Fibroblast of the aortic adventitia (primary cell): ENCODE data around the gene ETV6. TPM values are rescaled to one million over a fixed set of nuclear protein-coding genes. Genes with fewer than 3 reads are reported as not detected.

ENCODE experiments used
- DNase-seq: peaks from one replicate; pipeline ENCODE4 v3.0.0-alpha.2; 2010; ENCODE audit warnings: low read depth
- H3K4me3 ChIP-seq: 2 replicates; pipeline ENCODE4 v1.5.1; 2011; ENCODE audit warnings: low read depth, mild to moderate bottlenecking, control low read depth, low read length, moderate library complexity
- total RNA-seq: library from RNA; depleted of rRNA; stranded (reverse); fragments of >200 nt; gene quantifications from 2 replicates; pipeline ENCODE4 v1.2.3, GENCODE V29; 2012; ENCODE audit warnings: low replicate concordance
- TF ChIP-seq, protein P1 (sequence below): IDR thresholded peaks from 2 replicates; pipeline ENCODE4 v1.5.1; 2011; ENCODE audit warnings: mild to moderate bottlenecking, low read length, control low read depth, inconsistent platforms; ENCODE audit not compliant: insufficient read depth

Gene ETV6
- total RNA-seq, 1 donor = 6.1 TPM

DNA sequence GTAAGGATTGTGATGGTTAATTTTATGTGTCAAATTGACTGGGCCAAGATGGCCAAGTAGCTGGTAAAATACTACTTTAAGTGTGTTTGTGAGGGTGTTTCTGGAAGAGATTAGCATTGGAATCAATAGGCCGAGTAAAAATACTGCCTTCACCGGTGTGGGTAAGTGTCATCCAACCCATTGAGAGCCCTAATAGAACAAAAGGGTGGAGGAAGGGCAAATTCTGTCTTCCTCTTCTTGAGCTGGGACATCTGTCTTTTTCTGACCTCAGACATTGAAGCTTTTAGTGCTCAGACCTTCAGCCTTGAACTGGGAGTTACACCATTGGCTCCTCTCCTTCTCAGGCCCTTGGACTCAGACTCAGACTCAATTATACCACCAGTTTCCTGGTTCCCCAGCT lies 8.0 kb upstream of the ETV6 start:
- no peak for DNase-seq
- no peak overlapping the region for H3K4me3 ChIP-seq
- TF ChIP-seq, protein P1, sequence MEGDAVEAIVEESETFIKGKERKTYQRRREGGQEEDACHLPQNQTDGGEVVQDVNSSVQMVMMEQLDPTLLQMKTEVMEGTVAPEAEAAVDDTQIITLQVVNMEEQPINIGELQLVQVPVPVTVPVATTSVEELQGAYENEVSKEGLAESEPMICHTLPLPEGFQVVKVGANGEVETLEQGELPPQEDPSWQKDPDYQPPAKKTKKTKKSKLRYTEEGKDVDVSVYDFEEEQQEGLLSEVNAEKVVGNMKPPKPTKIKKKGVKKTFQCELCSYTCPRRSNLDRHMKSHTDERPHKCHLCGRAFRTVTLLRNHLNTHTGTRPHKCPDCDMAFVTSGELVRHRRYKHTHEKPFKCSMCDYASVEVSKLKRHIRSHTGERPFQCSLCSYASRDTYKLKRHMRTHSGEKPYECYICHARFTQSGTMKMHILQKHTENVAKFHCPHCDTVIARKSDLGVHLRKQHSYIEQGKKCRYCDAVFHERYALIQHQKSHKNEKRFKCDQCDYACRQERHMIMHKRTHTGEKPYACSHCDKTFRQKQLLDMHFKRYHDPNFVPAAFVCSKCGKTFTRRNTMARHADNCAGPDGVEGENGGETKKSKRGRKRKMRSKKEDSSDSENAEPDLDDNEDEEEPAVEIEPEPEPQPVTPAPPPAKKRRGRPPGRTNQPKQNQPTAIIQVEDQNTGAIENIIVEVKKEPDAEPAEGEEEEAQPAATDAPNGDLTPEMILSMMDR = no peak

DNA sequence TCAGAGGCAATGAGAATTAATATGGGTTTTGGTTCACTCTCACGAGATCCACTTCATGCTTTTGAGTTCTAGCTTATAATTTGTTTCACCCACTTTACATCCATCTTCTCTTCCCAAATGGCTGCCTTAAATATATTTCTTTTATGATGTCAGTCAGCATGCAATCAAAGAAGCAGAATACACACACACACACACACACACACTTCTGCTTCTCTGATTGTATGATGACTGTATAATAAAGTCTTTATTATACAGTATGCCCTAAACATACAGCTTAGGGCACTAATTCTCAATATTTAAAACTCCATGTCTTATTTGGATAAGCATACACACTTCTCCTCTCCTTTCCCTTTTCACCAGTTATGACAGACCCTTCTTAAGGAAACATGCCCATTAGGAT lies 6.7 kb upstream of the ETV6 start:
- DNase-seq = no peak
- H3K4me3 ChIP-seq = no peak overlapping the region
- TF ChIP-seq, protein P1 = no peak

DNA sequence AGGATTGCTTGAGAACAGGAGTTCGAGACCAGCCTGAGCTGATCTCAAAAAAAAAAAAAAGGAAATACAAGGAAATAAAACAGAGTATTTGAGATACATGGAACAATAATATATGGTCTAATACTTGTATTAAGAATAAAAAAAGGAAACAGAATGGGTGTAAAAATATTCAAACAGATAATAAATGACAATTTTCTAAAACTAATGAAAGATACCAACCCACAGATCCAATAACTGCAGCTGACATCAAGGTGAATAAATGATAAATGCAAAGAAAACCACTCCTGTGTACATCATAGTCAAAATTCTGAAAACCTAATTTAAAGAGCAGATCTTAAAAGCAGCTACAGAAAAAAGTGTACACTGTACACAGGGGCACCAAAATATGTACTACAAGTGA lies 4.1 kb upstream of the ETV6 start:
- H3K4me3 ChIP-seq = no peak overlapping the region
- TF ChIP-seq, protein P1 = no peak
- no peak for DNase-seq

DNA sequence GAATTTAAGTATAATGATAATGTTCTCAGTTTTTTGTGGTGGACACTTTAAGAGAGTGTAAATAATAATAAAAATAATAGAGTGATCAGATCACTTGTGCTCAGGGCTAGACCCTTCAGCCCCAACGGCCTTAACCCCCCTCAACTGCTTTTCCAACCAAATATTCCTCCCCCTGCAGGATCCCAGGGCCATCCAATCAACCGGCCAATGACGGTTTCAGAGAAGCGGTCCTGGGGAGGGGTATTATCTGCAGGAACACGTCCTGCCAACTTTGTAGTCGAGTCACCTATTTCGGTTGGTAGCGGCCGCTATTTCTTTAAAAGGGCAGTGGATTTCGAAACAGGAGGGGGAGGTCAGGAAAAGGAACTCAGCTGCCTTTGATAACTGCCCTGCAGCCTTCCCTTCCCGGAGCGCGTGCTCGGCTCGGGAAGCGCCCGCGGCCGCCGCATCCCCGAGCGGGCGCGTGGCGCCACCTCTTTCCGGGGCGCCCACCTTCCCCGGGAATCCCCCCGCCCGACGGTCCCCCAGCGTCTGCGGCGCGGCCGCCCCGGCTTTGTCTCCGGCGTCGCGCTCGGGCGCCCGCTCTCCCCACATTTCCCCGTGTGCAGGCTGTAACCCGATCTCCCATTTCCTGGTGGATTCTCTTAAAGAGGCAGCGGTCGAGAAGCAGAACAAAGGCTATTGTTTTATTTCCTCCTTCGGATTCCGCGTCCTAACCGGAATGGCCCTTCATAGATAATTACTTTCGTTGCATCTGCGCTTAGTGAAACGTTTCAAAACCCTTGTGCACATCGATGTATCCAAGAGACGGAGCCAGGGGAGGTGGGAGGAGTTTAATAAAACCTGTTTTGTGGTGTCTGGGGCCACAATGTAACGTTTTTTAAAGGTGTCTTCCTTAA lies 711 bp upstream of the ETV6 start:
- TF ChIP-seq, protein P1 = peak; percentile 14
- DNase-seq = peak; percentile 88

DNA sequence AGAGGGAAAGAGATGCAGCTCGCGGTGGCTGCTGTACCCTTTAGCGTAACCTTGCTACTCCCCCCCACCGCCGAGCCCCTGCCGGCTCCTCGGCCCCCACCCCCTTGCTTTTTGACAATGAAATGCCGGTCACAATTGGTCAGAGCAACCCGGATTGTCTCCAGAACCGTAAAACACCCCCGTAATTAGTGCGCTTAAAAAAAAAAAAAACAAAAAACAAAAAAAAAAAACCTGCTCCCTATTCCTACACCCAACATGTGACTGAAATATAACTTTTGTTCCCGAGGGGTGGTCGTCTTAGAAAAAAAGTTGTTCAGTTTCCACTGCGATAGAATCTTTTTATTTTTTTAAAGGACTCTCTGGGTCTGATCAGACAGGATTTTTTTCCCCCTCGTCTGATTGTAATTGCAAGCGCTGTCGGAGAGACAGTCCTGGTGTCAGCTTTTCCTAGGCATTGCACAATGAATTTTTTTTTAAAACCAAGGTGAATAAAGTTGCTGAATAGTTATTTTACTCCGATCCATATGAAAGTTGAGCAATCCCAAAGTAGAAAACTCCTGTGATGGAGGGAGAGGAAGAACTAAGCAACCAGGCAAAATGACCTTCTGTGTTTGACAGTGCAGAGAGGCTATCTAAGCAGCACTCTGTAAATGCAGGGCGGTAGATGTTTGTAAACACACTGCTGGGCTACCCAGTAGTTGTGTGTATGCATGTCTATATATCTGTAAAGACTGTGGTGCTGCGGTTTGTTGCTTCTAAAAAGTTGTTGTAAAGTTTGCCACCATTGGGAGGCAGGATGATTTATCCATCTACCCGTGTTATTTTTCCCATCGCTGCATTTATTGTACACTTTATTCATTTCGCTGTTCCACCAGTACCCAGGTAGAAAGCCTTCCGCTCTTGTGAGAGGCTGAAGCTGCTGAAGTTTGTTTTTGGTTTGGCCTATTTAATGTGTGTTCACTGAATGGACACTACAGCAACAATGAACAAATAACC lies 1.1 kb downstream of the ETV6 start:
- peak; percentile 51 for DNase-seq
- TF ChIP-seq, protein P1 = no peak
- H3K4me3 ChIP-seq = peak overlapping the region; percentile 97

More for the DNA sequence above, 711 bp upstream of the ETV6 start:
- H3K4me3 ChIP-seq = peak overlapping the region; percentile 97

DNA sequence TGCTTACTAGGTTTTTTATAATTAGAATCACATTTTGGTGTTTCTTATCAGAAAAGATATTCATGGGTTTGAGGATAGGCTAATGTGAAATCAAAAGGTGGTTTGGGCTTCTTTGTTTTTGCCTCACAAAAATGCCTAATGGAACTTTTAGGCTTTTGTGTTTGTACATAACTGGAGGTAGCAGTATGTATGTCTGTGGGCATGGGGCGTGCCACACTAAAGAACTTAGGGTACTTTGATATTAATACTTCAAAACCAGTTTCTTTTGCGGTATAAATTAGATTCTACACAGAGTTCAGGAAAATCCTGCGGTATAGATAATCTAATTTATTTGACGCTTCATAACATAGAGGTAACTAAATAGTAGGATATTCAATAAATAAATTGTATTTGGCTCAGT lies 1.9 kb downstream of the ETV6 start:
- DNase-seq = no peak
- H3K4me3 ChIP-seq = peak overlapping the region; percentile 97
- TF ChIP-seq, protein P1 = no peak
